ENCODE measurements around the gene TBC1D5. TPM values are rescaled to one million over a fixed set of nuclear protein-coding genes. Genes with fewer than 3 reads are reported as not detected.

The TBC1D5 gene
- total RNA-seq, 1 experiment from 2014 or later, result 38.3 TPM

GRCh38 chr3:17680530-17680929 is 61.9 kb downstream of the TBC1D5 start:
- Mint-ChIP-seq H3K27me3 (ENCODE audit: unreplicated experiment) (no peaks in the 10 kb centered on the region), H3K9me3 (ENCODE audit: low read depth, unreplicated experiment) (no peaks in the 10 kb centered on the region), H3K4me3 (ENCODE audit: low read depth, unreplicated experiment) (no peak overlapping the region), H3K36me3 (ENCODE audit: insufficient read depth, unreplicated experiment) (no peaks in the 10 kb centered on the region), H3K4me1 (ENCODE audit: low read depth, unreplicated experiment) (no peaks in the 10 kb centered on the region), H3K27ac (ENCODE audit: unreplicated experiment) (no peak overlapping the region)
- TF ChIP-seq, protein P1, sequence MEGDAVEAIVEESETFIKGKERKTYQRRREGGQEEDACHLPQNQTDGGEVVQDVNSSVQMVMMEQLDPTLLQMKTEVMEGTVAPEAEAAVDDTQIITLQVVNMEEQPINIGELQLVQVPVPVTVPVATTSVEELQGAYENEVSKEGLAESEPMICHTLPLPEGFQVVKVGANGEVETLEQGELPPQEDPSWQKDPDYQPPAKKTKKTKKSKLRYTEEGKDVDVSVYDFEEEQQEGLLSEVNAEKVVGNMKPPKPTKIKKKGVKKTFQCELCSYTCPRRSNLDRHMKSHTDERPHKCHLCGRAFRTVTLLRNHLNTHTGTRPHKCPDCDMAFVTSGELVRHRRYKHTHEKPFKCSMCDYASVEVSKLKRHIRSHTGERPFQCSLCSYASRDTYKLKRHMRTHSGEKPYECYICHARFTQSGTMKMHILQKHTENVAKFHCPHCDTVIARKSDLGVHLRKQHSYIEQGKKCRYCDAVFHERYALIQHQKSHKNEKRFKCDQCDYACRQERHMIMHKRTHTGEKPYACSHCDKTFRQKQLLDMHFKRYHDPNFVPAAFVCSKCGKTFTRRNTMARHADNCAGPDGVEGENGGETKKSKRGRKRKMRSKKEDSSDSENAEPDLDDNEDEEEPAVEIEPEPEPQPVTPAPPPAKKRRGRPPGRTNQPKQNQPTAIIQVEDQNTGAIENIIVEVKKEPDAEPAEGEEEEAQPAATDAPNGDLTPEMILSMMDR (IDR thresholded peaks at IDR 0.05; ENCODE audit: unreplicated experiment), result no peak
- BruUV-seq (replicated peaks), result no TSS peak
- CTCF ChIA-PET, result no interaction called here
- intact Hi-C loops (cut with micrococcal nuclease; ENCODE audit: unreplicated experiment), result no loop called here
- no peak for DNase-seq

- intact Hi-C loops (cut with micrococcal nuclease; ENCODE audit: unreplicated experiment), result no loop called here
- no TSS peak for BruUV-seq (replicated peaks)
- Mint-ChIP-seq H3K27ac (ENCODE audit: unreplicated experiment) (no peak overlapping the region), H3K36me3 (ENCODE audit: insufficient read depth, unreplicated experiment) (no peaks in the 10 kb centered on the region), H3K4me1 (ENCODE audit: low read depth, unreplicated experiment) (no peaks in the 10 kb centered on the region), H3K27me3 (ENCODE audit: unreplicated experiment) (no peaks in the 10 kb centered on the region), H3K4me3 (ENCODE audit: low read depth, unreplicated experiment) (no peak overlapping the region), H3K9me3 (ENCODE audit: low read depth, unreplicated experiment) (no peaks in the 10 kb centered on the region)
- no peak for DNase-seq
- CTCF ChIA-PET, result no interaction called here
- TF ChIP-seq, protein P1 (IDR thresholded peaks at IDR 0.05; ENCODE audit: unreplicated experiment), result no peak
Measured at GRCh38 chr3:17678116-17678741, 64.2 kb downstream of the TBC1D5 start.

GRCh38 chr3:17674082-17674686 is 68.2 kb downstream of the TBC1D5 start:
- DNase-seq, result no peak
- BruUV-seq (replicated peaks), result no TSS peak
- Mint-ChIP-seq H3K4me1 (ENCODE audit: low read depth, unreplicated experiment) (no peaks in the 10 kb centered on the region), H3K9me3 (ENCODE audit: low read depth, unreplicated experiment) (no peaks in the 10 kb centered on the region), H3K36me3 (ENCODE audit: insufficient read depth, unreplicated experiment) (no peaks in the 10 kb centered on the region), H3K27me3 (ENCODE audit: unreplicated experiment) (no peaks in the 10 kb centered on the region), H3K4me3 (ENCODE audit: low read depth, unreplicated experiment) (no peak overlapping the region), H3K27ac (ENCODE audit: unreplicated experiment) (no peak overlapping the region)
- CTCF ChIA-PET, result no interaction called here
- TF ChIP-seq, protein P1 (IDR thresholded peaks at IDR 0.05; ENCODE audit: unreplicated experiment), result no peak
- intact Hi-C loops (cut with micrococcal nuclease; ENCODE audit: unreplicated experiment), result no loop called here

GRCh38 chr3:17672506-17672905 is 69.9 kb downstream of the TBC1D5 start:
- CTCF ChIA-PET, result no interaction called here
- TF ChIP-seq, protein P1 (IDR thresholded peaks at IDR 0.05; ENCODE audit: unreplicated experiment), result no peak
- BruUV-seq (replicated peaks), result no TSS peak

More at GRCh38 chr3:17672506-17672905, 69.9 kb downstream of the TBC1D5 start:
- DNase-seq, result no peak
- no peaks in the 10 kb centered on the region for H3K36me3 Mint-ChIP-seq (ENCODE audit: insufficient read depth, unreplicated experiment)
- no peaks in the 10 kb centered on the region for H3K4me1 Mint-ChIP-seq (ENCODE audit: low read depth, unreplicated experiment)
- no peaks in the 10 kb centered on the region for H3K27me3 Mint-ChIP-seq (ENCODE audit: unreplicated experiment)
- no peak overlapping the region for H3K4me3 Mint-ChIP-seq (ENCODE audit: low read depth, unreplicated experiment)
- H3K9me3 Mint-ChIP-seq (ENCODE audit: low read depth, unreplicated experiment), result no peaks in the 10 kb centered on the region
- no peak overlapping the region for H3K27ac Mint-ChIP-seq (ENCODE audit: unreplicated experiment)
- intact Hi-C loops (cut with micrococcal nuclease; ENCODE audit: unreplicated experiment), result no loop called here

Data from Calu3 (cell line).